Endometrium (tissue), 2 donors: ENCODE results near the gene UBA3.

Source experiments
- FAIRE-seq: peaks from 2 replicates; lab custom pipeline; 2012; peaks lifted over from hg19 to GRCh38; lab: Jason Lieb, UNC
- donor health status: control.
- donor health status: control.

UBA3 gene

GRCh38 chr3:69011096-69011730 is 69.0 kb downstream of the UBA3 start:
- FAIRE-seq, result no peak

- no peak for FAIRE-seq
Measured at GRCh38 chr3:69009559-69010410, 70.4 kb downstream of the UBA3 start.

GRCh38 chr3:69008980-69009379 is 71.2 kb downstream of the UBA3 start:
- FAIRE-seq, result peak; percentile 21

- no peak for FAIRE-seq
Measured at GRCh38 chr3:69005791-69006482, 74.2 kb downstream of the UBA3 start.

GRCh38 chr3:69005071-69005790 is 74.9 kb downstream of the UBA3 start:
- peak; percentile 78 for FAIRE-seq
